Heart left ventricle (tissue), 13 donors: ENCODE data around the gene FIP1L1.

Experiments used
- CTCF ChIP-seq, 12 donors: fragments of 200-600 bp; sonication (generic) in 4 of 12; IDR thresholded peaks; one replicate each; pipeline versions ENCODE4 v1.5.0 to v1.8.0; 2018 to 2022; ENCODE audit warnings: antibody characterized with exemption in 12 of 12, mild to moderate bottlenecking in 5 of 12
- POLR2A ChIP-seq, 2 donors: fragments of 450-650 bp; IDR thresholded peaks; one replicate each; pipeline ENCODE4 v1.6.1; 2017; ENCODE audit warnings: antibody characterized with exemption in 2 of 2, mild to moderate bottlenecking in 2 of 2, moderate library complexity in 2 of 2
- donor health status: ischemic (EF 13 %, LVEDD 7.1; RV severe dilation, severe dysfunction).
- donor health status: DM: no; HTN: yes; CAD: no.
- donor health status: DM: no; HTN: no; CAD: no.
- donor health status: ischemic (EF 25% LVEDD 6.9; RV normal size, moderate dysfunction).
- donor health status: ischemic (EF 25% LVEDD 5.7; RV mildly dilated, moderate dysfunction).
- donor health status: ischemic (EF 35%, LVEDD 5.7; RV mildly dilated, moderate dysfunction).
- donor health status: nonischemic (EF 11% LVEDD 7.7; RV severe dilation, severe dysfunction).
- donor health status: DM: yes; HTN: yes; CAD: no.
- donor health status: PGD.
- donor health status: ischemic (EF 29% LVEDD 5.4; RV normal size, mild dysfunction).
- donor health status: nonischemic (EF 23%, LVEDD 6.1; RV moderate dilation, normal function).

- TF ChIP-seq CTCF (IDR thresholded peaks at IDR 0.05): no peak
- TF ChIP-seq POLR2A (IDR thresholded peaks at IDR 0.05): no peak
Observed at GRCh38 chr4:53478671-53479456, 101.4 kb downstream of the FIP1L1 start.
